Transverse colon (tissue), 4 donors: ENCODE measurements around the gene NAP1L4. TPM values are rescaled to one million over a fixed set of nuclear protein-coding genes. Genes with fewer than 3 reads are reported as not detected.

Source experiments
- DNase-seq: peaks from one replicate; pipeline ENCODE4 v3.0.0-alpha.2; 2019
- H3K27ac ChIP-seq, 4 donors: fragments of 200-600 bp; sonication (generic); 2 replicates each; pipeline ENCODE4 v1.5.1; 2016 to 2018; ENCODE audit warnings: inconsistent platforms in 4 of 4
- H3K27me3 ChIP-seq: fragments of 200-600 bp; sonication (generic); 2 replicates; pipeline ENCODE4 v1.5.1; 2017; ENCODE audit warnings: inconsistent platforms
- H3K36me3 ChIP-seq, 4 donors: fragments of 200-600 bp; sonication (generic); 2 replicates each; pipeline ENCODE4 v1.5.1; 2017 to 2019; ENCODE audit warnings: inconsistent platforms in 4 of 4
- H3K4me1 ChIP-seq, 4 donors: fragments of 200-600 bp; sonication (generic); 2 replicates each; pipeline ENCODE4 v1.5.1; 2017 to 2020; ENCODE audit warnings: inconsistent platforms in 4 of 4
- H3K4me3 ChIP-seq, 4 donors: fragments of 200-600 bp; sonication (generic); 1 replicate in 1 of 4; 2 replicates in 3 of 4; pipeline versions ENCODE4 v1.5.1 to v1.6.1; 2017 to 2019; ENCODE audit warnings: inconsistent platforms in 4 of 4
- H3K9me3 ChIP-seq, 2 donors: fragments of 200-600 bp; sonication (generic); 2 replicates each; pipeline ENCODE4 v1.5.1; 2017 to 2019; ENCODE audit warnings: inconsistent platforms in 2 of 2
- EP300 ChIP-seq: sonication (generic); formaldehyde crosslinking; IDR thresholded peaks from one replicate; pipeline ENCODE4 v1.6.1; 2017; ENCODE audit warnings: antibody characterized with exemption, low read depth
- POLR2A ChIP-seq: fragments of 450-650 bp; IDR thresholded peaks from one replicate; pipeline ENCODE4 v1.6.1; 2016; ENCODE audit warnings: antibody characterized with exemption, mild to moderate bottlenecking, moderate library complexity
- POLR2AphosphoS5 ChIP-seq, 3 donors: sonication (generic); formaldehyde crosslinking; IDR thresholded peaks; one replicate each; pipeline ENCODE4 v1.6.1; 2016; ENCODE audit warnings: antibody characterized with exemption in 3 of 3
- WGBS, 2 donors: methylation state at CpG; one replicate each; pipeline ENCODE4 v1.1.5; 2018; ENCODE audit warnings: low coverage in 1 of 2; 5-methylcytosine and 5-hydroxymethylcytosine counted together
- in situ Hi-C, 4 donors: fragments of 200-750 bp; cut with MboI; loops; one replicate each; pipeline versions ENCODE4 v1.15.0 to v1.15.1; 2017; ENCODE audit warnings: low sequenced_read_pairs in 3 of 4, low pct_ligation_motif_present in 1 of 4, low pct_unique_long_range_greater_than_20kb in 1 of 4
- intact Hi-C: fragments of 100-400 bp; cut with DNase I; formaldehyde crosslinking; loops from one replicate; pipeline ENCODE4 v1.15.1; 2023; ENCODE audit warnings: low total_unique reads
- total RNA-seq, 4 donors: library from RNA; depleted of rRNA; stranded (reverse); fragments of >200 nt; gene quantifications; one replicate each; pipeline ENCODE4 v1.1.0, GENCODE V29; 2016
- TF ChIP-seq, protein P1 (sequence below), 5 experiments: fragments of 200-600 bp in 3 of 5; fragments of 450-650 bp in 2 of 5; sonication (generic) in 3 of 5; IDR thresholded peaks; 1 replicate in 2 of 5; 2 replicates in 3 of 5; pipeline ENCODE4 v1.5.1; 2016 to 2017; ENCODE audit warnings: antibody characterized with exemption in 5 of 5, inconsistent platforms in 3 of 5, mild to moderate bottlenecking in 2 of 5, moderate library complexity in 1 of 5

Gene NAP1L4
- total RNA-seq, 4 donors from 2014 or later: 63.6 to 140 (median 111) TPM

DNA sequence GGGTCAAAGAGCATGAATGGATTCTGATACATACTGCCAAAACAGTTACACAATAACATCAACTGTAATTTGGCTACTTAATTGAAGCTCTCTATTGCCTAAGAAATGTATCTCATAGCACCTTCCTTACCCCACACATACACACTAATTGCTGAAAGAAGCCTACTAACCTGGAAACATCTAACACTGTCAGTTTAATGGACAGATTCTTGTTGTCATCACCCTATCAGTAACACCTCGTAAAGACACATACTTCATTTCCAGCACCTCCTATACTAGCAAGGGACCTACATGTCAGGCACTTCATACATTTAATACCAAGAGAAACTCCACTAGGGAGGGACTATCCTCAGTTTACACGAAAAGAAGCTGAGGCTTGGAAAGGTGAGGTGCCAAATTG is 9.9 kb downstream of the NAP1L4 start:
- intact Hi-C loops: no loop called here
- Histone ChIP-seq H3K27me3 (no peaks in the 10 kb centered on the region), H3K4me1 (peaks cover 6 to 25% (median 13%) of the 10 kb centered on the region in 4 donors), H3K27ac (no peak overlapping the region), H3K9me3 (no peaks in the 10 kb centered on the region), H3K4me3 (no peak overlapping the region), H3K36me3 (peaks cover 0 to 10% (median 0%) of the 10 kb centered on the region in 4 donors)
- 49 to 54% methylated on average over 2 of the region's 2 CpGs for WGBS, 2 donors
- DNase-seq: no peak
- TF ChIP-seq POLR2AphosphoS5 (IDR thresholded peaks at IDR 0.05) (no peak), EP300 (no peak), POLR2A (no peak)
- TF ChIP-seq, protein P1, sequence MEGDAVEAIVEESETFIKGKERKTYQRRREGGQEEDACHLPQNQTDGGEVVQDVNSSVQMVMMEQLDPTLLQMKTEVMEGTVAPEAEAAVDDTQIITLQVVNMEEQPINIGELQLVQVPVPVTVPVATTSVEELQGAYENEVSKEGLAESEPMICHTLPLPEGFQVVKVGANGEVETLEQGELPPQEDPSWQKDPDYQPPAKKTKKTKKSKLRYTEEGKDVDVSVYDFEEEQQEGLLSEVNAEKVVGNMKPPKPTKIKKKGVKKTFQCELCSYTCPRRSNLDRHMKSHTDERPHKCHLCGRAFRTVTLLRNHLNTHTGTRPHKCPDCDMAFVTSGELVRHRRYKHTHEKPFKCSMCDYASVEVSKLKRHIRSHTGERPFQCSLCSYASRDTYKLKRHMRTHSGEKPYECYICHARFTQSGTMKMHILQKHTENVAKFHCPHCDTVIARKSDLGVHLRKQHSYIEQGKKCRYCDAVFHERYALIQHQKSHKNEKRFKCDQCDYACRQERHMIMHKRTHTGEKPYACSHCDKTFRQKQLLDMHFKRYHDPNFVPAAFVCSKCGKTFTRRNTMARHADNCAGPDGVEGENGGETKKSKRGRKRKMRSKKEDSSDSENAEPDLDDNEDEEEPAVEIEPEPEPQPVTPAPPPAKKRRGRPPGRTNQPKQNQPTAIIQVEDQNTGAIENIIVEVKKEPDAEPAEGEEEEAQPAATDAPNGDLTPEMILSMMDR (IDR thresholded peaks at IDR 0.05): no peak
- in situ Hi-C loops: no loop called here

DNA sequence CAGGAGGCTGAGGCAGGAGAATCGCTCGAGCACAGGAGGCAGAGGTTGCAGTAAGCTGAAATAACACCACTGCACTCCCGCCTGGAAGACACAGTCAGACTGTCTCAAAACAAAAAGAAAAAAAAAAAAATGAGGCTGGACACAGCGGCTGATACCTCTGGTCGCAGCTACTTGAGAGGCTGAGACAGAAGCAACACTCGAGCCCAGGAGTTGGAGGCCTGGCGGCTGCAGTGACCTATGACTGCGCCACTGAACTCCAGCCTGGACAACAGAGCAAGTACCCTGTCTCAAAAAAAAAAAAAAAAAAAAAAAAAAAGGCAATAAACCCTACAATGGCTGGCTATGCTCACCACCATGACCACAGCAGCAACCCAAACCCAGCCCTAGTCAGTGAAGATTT is 11.0 kb downstream of the NAP1L4 start:
- no peak for TF ChIP-seq POLR2AphosphoS5 (IDR thresholded peaks at IDR 0.05)
- TF ChIP-seq, protein P1 (IDR thresholded peaks at IDR 0.05): no peak
- no peak for TF ChIP-seq EP300
- no peak for TF ChIP-seq POLR2A
- Histone ChIP-seq H3K27me3 (no peaks in the 10 kb centered on the region), H3K4me3 (no peak overlapping the region), H3K9me3 (no peaks in the 10 kb centered on the region), H3K4me1 (peaks cover 6 to 19% (median 13%) of the 10 kb centered on the region in 4 donors), H3K36me3 (peaks cover 0 to 16% (median 0%) of the 10 kb centered on the region in 4 donors), H3K27ac (no peak overlapping the region)
- WGBS, 2 donors: 92 to 100% methylated on average over 1 to 8 of the region's 8 CpGs
- in situ Hi-C loops (no loop called here), intact Hi-C loops (no loop called here)
- no peak for DNase-seq

DNA sequence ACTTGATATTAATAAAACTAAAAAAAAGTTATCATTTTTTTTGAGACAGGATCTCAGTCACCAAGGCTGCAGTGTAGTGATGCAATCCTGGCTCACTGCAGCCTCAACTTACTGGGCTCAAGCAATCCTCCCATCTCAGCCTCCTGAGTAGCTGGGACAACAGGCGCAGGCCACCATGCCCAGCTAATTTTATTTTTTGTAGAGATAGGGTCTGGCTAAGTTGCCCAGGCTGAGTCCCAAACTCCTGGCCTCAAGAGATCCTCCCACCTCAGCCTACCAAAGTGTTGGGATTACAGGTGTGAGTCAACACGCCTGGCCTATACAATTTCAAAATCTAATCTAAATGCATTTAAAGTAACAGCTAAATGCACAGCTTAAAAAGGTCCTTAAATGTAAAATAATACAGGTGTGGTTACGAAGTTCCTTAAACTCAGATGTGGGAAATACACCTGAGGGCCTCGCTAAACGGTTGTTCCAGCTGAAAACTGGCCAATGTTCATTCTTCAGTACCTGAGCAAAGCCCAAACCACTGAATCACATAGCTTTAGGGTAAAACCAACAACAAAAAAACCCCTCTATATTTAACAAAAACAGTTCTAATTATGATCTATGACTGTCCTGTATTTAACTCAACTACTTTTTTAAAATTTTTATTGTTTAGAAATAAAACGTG is 11.8 kb downstream of the NAP1L4 start:
- TF ChIP-seq POLR2A: no peak
- H3K9me3 ChIP-seq: no peaks in the 10 kb centered on the region
- in situ Hi-C loops (no loop called here), intact Hi-C loops (no loop called here)
- no peak for DNase-seq
- H3K36me3 ChIP-seq: peaks cover 0 to 23% (median 1%) of the 10 kb centered on the region in 4 donors
- no peak overlapping the region for H3K27ac ChIP-seq
- H3K4me3 ChIP-seq: no peak overlapping the region
- H3K27me3 ChIP-seq: no peaks in the 10 kb centered on the region
- WGBS, 2 donors: 77 to 79% methylated on average over 3 to 6 of the region's 6 CpGs
- H3K4me1 ChIP-seq: peaks cover 6 to 16% (median 12%) of the 10 kb centered on the region in 4 donors

DNA sequence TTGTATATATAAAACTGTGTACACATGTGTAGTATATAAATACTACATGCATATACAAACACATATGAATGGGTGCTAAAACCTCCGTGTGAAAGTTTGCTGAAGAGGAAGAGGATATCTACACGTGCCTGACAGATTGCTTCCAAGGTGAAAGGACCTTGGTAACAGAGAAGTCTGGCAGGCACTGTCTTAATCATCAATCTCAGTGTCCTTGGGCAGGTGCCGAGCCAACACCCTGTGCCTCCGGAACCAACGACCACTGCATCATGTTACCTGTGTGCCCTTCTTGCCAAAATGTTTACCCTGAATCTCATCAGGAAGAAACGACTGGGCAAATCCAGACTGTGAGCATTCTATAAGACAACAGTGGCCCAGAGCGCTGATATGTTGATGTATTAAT is 15.0 kb downstream of the NAP1L4 start:
- WGBS, 2 donors: 64 to 68% methylated on average over 7 of the region's 7 CpGs
- H3K4me3 ChIP-seq: no peak overlapping the region
- peaks cover 0 to 45% (median 10%) of the 10 kb centered on the region in 4 donors for H3K36me3 ChIP-seq
- no peak for TF ChIP-seq POLR2AphosphoS5 (IDR thresholded peaks at IDR 0.05)
- TF ChIP-seq, protein P1 (IDR thresholded peaks at IDR 0.05): no peak
- TF ChIP-seq EP300: no peak
- TF ChIP-seq POLR2A: no peak
- H3K9me3 ChIP-seq: no peaks in the 10 kb centered on the region
- peaks cover 0 to 4% (median 1%) of the 10 kb centered on the region in 4 donors for H3K4me1 ChIP-seq
- H3K27ac ChIP-seq: no peak overlapping the region
- no peak for DNase-seq
- no peaks in the 10 kb centered on the region for H3K27me3 ChIP-seq
- intact Hi-C loops (no loop called here), in situ Hi-C loops (loop anchor here in 1 of 4 donors (10.0 kb wide), 1 partner anchor 48 kb away; no protein-coding TSS in a partner anchor)
